Psoas muscle (tissue), 8 donors: ENCODE results near the gene NMRK2. TPM values are rescaled to one million over a fixed set of nuclear protein-coding genes. Genes with fewer than 3 reads are reported as not detected.
"Not testable (repeated sequence)": the region's sequence is repeated elsewhere in the genome, so short reads cannot be mapped to it uniquely, and the experiment has no call there.

ENCODE experiments used
- ATAC-seq, 4 donors: fragments of 200-7000 bp; cut with Tn5 transposase; one replicate each; pipeline ENCODE4 v1.9.1; 2020; ENCODE audit warnings: moderate library complexity in 3 of 4, mild to moderate bottlenecking in 2 of 4
- DNase-seq, 2 donors: peaks; one replicate each; pipeline ENCODE4 v3.0.0-alpha.2; 2020
- H3K27ac ChIP-seq: fragments of 200-600 bp; one replicate; pipeline ENCODE4 v1.8.0; 2022
- H3K27me3 ChIP-seq, 3 donors: fragments of 200-600 bp in 1 of 3; one replicate each; pipeline versions ENCODE4 v1.6.1 to v1.8.0; 2013 to 2022; ENCODE audit warnings: low read length in 2 of 3, mild to moderate bottlenecking in 2 of 3, moderate library complexity in 1 of 3; ENCODE audit not compliant: insufficient read depth in 3 of 3
- H3K36me3 ChIP-seq, 2 donors: fragments of 200-600 bp in 1 of 2; one replicate each; pipeline versions ENCODE4 v1.6.1 to v1.8.0; 2013 to 2022; ENCODE audit warnings: low read depth in 1 of 2, mild to moderate bottlenecking in 1 of 2, moderate library complexity in 1 of 2; ENCODE audit not compliant: insufficient read depth in 1 of 2
- H3K4me1 ChIP-seq: fragments of 200-600 bp; one replicate; pipeline ENCODE4 v1.8.0; 2022
- H3K4me3 ChIP-seq: fragments of 200-600 bp; one replicate; pipeline ENCODE4 v1.8.0; 2022; ENCODE audit warnings: mild to moderate bottlenecking
- H3K9me3 ChIP-seq: fragments of 200-600 bp; one replicate; pipeline ENCODE4 v1.8.0; 2022
- CTCF ChIP-seq: fragments of 200-600 bp; IDR thresholded peaks from one replicate; pipeline ENCODE4 v1.8.0; 2022; ENCODE audit warnings: antibody characterized with exemption
- WGBS, 3 donors: extraction: QIAGEN DNeasy Blood & Tissue Kit; methylation state at CpG; one replicate each; pipeline versions ENCODE4 v1.1.6 to v1.1.7; 2013; 5-methylcytosine and 5-hydroxymethylcytosine counted together
- intact Hi-C, 2 donors: fragments of 100-400 bp; cut with DNase I; formaldehyde crosslinking; loops; one replicate each; pipeline versions ENCODE4 v1.11.0 to v1.14.2; 2022
- polyA plus RNA-seq, 3 donors: library from polyadenylated mRNA; stranded (reverse); fragments of 200-250 nt; gene quantifications; one replicate each; pipeline ENCODE4 v1.2.3, GENCODE V29; 2013
- total RNA-seq, 4 donors: library from RNA; stranded (reverse); fragmentation: NEBNext Ultra II Directional in 2 of 4; extraction: Animal tissue kit (Norgen Biotek cat#: 25700) in 2 of 4; gene quantifications; one replicate each; pipeline versions ENCODE4 v1.2.1 to v1.2.4, GENCODE V29; 2021 to 2023
- donor health status: healthy with polysubstance abuse.
- donor health status: DM: no; HTN: no; CAD: no; lungs with moderate emphysema.
- donor health status: Bipolar disorder and iron deficiency.
- donor health status: healthy.
- donor health status: DM: yes; HTN: yes; CAD: no.
- donor health status: DM: no; HTN: no; CAD: no.
- donor health status: DM: no; HTN: no; CAD: no.
- donor health status: DM: yes; HTN: yes; CAD: no.

The NMRK2 gene
- total and polyA plus RNA-seq, 7 donors = 9.0 to 755 (median 94.5) TPM

DNA sequence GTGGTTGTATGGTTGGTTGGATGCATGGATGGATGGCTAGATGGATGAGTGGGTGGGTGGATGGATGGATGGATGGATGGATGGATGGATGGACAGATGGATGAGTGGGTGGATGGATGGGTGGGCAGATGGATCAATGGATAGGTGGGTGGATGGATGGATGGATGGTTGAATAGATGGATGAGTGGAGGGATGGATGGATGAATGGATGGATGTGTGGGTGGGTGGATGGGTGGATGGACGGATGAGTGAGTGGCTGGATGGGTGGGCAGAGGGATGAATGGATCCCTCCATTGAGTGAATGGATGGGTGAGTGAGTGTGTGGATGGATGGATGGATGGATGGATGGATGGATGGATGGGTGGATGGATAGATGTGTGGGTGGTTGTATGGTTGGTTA, 9.0 kb upstream of the NMRK2 start:
- Histone ChIP-seq H3K9me3 (no peaks in the 10 kb centered on the region), H3K27ac (no peak overlapping the region), H3K36me3 (no peaks in the 10 kb centered on the region), H3K27me3 (no peaks in the 10 kb centered on the region), H3K4me1 (no peaks in the 10 kb centered on the region), H3K4me3 (no peak overlapping the region)
- WGBS, 3 donors = 53 to 72% (median 69%) methylated on average over 1 of the region's 1 CpG
- intact Hi-C loops = loop anchor here in 1 of 2 donors (2.0 kb wide), 1 partner anchor 21 kb away; no protein-coding TSS in a partner anchor
- ATAC-seq (no peak), DNase-seq (no peak)
- TF ChIP-seq CTCF = no peak

DNA sequence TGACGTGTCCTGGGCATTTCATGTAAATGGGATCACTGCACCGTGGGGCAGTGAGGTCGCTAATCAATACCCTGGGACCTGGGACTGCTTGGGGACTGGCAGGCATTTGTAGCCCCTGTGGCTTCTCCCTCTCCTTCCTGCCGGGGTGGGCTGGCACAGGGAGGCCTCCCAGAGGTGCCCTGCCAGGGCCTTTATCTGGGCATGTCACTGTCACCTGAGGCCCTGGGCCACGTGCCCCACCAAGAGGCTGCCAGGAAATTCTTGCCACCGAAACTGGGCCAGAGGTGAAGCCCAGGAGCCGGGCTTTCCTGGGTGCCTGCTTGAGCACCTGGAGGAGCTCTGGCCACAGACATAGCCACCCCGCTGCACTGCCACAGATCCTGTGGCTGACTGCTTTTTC, 1.8 kb upstream of the NMRK2 start:
- TF ChIP-seq CTCF = no peak
- DNase-seq = peak; percentile 64 to 69
- intact Hi-C loops = no loop called here
- Histone ChIP-seq H3K36me3 (no peaks in the 10 kb centered on the region), H3K27me3 (no peaks in the 10 kb centered on the region), H3K27ac (peak overlapping the region; percentile 81), H3K4me3 (no peak overlapping the region), H3K4me1 (peaks cover 6% of the 10 kb centered on the region), H3K9me3 (no peaks in the 10 kb centered on the region)
- ATAC-seq = peak; percentile 43 to 50 (median 47)
- WGBS, 3 donors = 28 to 33% (median 32%) methylated on average over 8 of the region's 8 CpGs

- H3K4me1 ChIP-seq = no peaks in the 10 kb centered on the region
- H3K27ac ChIP-seq = peak overlapping the region; percentile 50
- H3K27me3 ChIP-seq = peaks cover 0 to 3% (median 0%) of the 10 kb centered on the region in 3 donors
- no peak overlapping the region for H3K4me3 ChIP-seq
- intact Hi-C loops = no loop called here
- no peaks in the 10 kb centered on the region for H3K36me3 ChIP-seq
- TF ChIP-seq CTCF = no peak
- 47 to 70% (median 56%) methylated on average over 20 to 27 of the region's 29 CpGs for WGBS, 3 donors
- H3K9me3 ChIP-seq = no peaks in the 10 kb centered on the region
- DNase-seq (no peak), ATAC-seq (peak in 2 of 4 donors; percentile 3 to 8)
These were observed 3.9 kb downstream of the NMRK2 start for GRCh38 chr19:3936506-3937442.

- H3K9me3 ChIP-seq, ATAC-seq, H3K36me3 ChIP-seq, intact Hi-C loops, DNase-seq, H3K4me3 ChIP-seq, H3K4me1 ChIP-seq, H3K27me3 ChIP-seq: not testable (repeated sequence)
- peak overlapping the region; percentile 99 for H3K27ac ChIP-seq
- WGBS, 3 donors = 67 to 81% (median 72%) methylated on average over 22 of the region's 22 CpGs
These were observed 5.6 kb downstream of the NMRK2 start for GRCh38 chr19:3938300-3938950.

DNA sequence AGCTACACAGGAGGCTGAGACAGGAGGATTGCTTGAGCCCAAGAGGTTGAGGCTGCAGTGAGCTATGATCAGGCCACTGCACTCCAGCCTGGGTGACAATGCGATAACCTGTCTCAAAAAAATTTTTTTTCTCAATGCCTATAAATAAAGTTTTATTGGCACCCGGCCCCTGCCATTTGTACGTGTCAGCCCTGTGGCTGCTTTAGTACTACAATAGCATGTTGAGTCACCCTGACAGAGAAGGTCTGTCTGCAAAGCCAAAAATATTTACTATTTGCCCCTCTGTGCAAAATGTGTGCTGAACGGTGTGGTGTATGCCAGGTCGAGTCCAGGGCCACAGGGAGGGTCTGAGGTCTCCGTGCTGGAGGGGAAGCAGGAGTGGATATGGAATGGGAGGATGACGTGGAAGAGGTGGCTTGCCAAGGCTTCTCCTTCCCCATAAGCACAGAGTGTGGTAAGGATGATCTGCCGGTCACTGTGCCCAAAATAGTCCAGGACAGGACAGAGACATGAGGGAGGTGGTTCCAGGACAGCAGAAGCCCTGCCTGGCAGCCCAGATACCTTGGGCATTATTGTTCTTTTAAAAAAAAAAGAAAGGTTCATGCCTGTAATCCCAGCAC, 10.0 kb downstream of the NMRK2 start:
- Histone ChIP-seq H3K4me3 (no peak overlapping the region), H3K9me3 (no peaks in the 10 kb centered on the region), H3K4me1 (peaks cover 14% of the 10 kb centered on the region), H3K27me3 (peaks cover 0 to 3% (median 0%) of the 10 kb centered on the region in 3 donors), H3K27ac (peak overlapping the region; percentile 99), H3K36me3 (no peaks in the 10 kb centered on the region)
- ATAC-seq (peak; percentile 80 to 85 (median 84)), DNase-seq (peak; percentile 71 to 83)
- TF ChIP-seq CTCF = no peak
- 19 to 34% (median 26%) methylated on average over 8 of the region's 8 CpGs for WGBS, 3 donors
- intact Hi-C loops = no loop called here
